ENCODE results near the gene SH2D3A.

DNA sequence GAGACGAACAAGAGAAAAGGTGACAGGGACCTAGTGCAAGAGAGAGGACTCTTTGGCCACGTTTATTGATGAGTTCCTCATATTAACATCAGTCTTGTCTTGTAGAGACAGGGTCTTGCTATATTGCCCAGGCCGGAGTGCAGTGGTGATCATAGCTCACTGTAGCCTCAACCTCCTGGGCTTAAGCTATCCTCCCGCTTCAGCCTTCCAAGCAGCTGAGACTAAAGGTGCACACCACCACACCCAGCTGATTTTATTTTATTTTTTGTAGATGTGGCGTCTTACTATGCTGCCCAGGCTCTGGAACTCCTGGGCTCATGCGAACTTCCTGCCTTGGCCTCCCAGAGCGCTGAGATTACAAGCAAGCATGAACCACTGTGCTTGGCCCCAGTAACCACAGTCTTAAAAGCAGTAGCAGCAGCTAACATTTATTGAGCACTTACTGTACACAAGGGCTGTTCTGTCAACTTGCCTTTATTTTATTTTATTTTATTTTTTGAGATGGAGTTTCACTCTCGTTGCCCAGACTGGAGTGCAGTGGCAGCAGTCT is 1.1 kb upstream of the SH2D3A start:
- TF ChIP-seq ZBTB7A (tag by site-specific recombination; IDR thresholded peaks at IDR 0.05; ENCODE audit: low read depth) = no peak
- no peak for TF ChIP-seq ZNF248 (tag by site-specific recombination; IDR thresholded peaks at IDR 0.05)
- TF ChIP-seq ZNF211 (tag by site-specific recombination; IDR thresholded peaks at IDR 0.05; ENCODE audit: low read depth) = no peak
- TF ChIP-seq MEIS1 (CRISPR knock-in tag; IDR thresholded peaks at IDR 0.05; ENCODE audit: borderline replicate concordance) = no peak
- TF ChIP-seq, protein P1, sequence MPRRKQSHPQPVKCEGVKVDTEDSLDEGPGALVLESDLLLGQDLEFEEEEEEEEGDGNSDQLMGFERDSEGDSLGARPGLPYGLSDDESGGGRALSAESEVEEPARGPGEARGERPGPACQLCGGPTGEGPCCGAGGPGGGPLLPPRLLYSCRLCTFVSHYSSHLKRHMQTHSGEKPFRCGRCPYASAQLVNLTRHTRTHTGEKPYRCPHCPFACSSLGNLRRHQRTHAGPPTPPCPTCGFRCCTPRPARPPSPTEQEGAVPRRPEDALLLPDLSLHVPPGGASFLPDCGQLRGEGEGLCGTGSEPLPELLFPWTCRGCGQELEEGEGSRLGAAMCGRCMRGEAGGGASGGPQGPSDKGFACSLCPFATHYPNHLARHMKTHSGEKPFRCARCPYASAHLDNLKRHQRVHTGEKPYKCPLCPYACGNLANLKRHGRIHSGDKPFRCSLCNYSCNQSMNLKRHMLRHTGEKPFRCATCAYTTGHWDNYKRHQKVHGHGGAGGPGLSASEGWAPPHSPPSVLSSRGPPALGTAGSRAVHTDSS (tag by site-specific recombination; IDR thresholded peaks at IDR 0.05) = no peak
- no peak for TF ChIP-seq ZNF10 (tag by site-specific recombination; IDR thresholded peaks at IDR 0.05)
- TF ChIP-seq CTCF (tag by site-specific recombination; IDR thresholded peaks at IDR 0.05) = no peak
- no peak for TF ChIP-seq ZNF426 (tag by site-specific recombination; IDR thresholded peaks at IDR 0.05)
- no peak for TF ChIP-seq ZNF792 (tag by site-specific recombination; IDR thresholded peaks at IDR 0.05)
- no peak for TF ChIP-seq ZFHX2 (tag by site-specific recombination; conservative IDR thresholded peaks at IDR 0.05)

Data from HEK293 (cell line).